ENCODE results near the gene RSPH6A. TPM values are rescaled to one million over a fixed set of nuclear protein-coding genes. Genes with fewer than 3 reads are reported as not detected.

RSPH6A gene
- total RNA-seq, 1 donor from 2014 or later = 0.48 TPM

GRCh38 chr19:45821570-45821969 is 6.5 kb upstream of the RSPH6A start:
- TF ChIP-seq CTCF (IDR thresholded peaks at IDR 0.05; ENCODE audit: unreplicated experiment) = no peak
- Mint-ChIP-seq H3K9me3 (ENCODE audit: low read depth) (no peaks in the 10 kb centered on the region), H3K27ac (no peak overlapping the region), H3K4me3 (ENCODE audit: low read depth) (no peak overlapping the region), H3K4me1 (ENCODE audit: low read depth) (peaks cover 2% of the 10 kb centered on the region), H3K27me3 (no peaks in the 10 kb centered on the region), H3K36me3 (ENCODE audit: insufficient read depth) (peaks cover 8% of the 10 kb centered on the region)
- no peak for DNase-seq (ENCODE audit: low spot score, unreplicated experiment)

- H3K27ac Mint-ChIP-seq = no peak overlapping the region
- peaks cover 8% of the 10 kb centered on the region for H3K36me3 Mint-ChIP-seq (ENCODE audit: insufficient read depth)
- DNase-seq (ENCODE audit: low spot score, unreplicated experiment) = no peak
- no peaks in the 10 kb centered on the region for H3K9me3 Mint-ChIP-seq (ENCODE audit: low read depth)
- H3K4me1 Mint-ChIP-seq (ENCODE audit: low read depth) = peaks cover 2% of the 10 kb centered on the region
- no peaks in the 10 kb centered on the region for H3K27me3 Mint-ChIP-seq
- H3K4me3 Mint-ChIP-seq (ENCODE audit: low read depth) = no peak overlapping the region
- TF ChIP-seq CTCF (IDR thresholded peaks at IDR 0.05; ENCODE audit: unreplicated experiment) = no peak
Observed at GRCh38 chr19:45821103-45821521, 6.0 kb upstream of the RSPH6A start.

GRCh38 chr19:45820413-45821102 is 5.5 kb upstream of the RSPH6A start:
- peaks cover 2% of the 10 kb centered on the region for H3K4me1 Mint-ChIP-seq (ENCODE audit: low read depth)
- no peak for DNase-seq (ENCODE audit: low spot score, unreplicated experiment)
- no peak overlapping the region for H3K4me3 Mint-ChIP-seq (ENCODE audit: low read depth)
- H3K27ac Mint-ChIP-seq = no peak overlapping the region
- no peaks in the 10 kb centered on the region for H3K9me3 Mint-ChIP-seq (ENCODE audit: low read depth)
- no peak for TF ChIP-seq CTCF (IDR thresholded peaks at IDR 0.05; ENCODE audit: unreplicated experiment)
- no peaks in the 10 kb centered on the region for H3K27me3 Mint-ChIP-seq
- peaks cover 6% of the 10 kb centered on the region for H3K36me3 Mint-ChIP-seq (ENCODE audit: insufficient read depth)

- H3K9me3 Mint-ChIP-seq (ENCODE audit: low read depth) = no peaks in the 10 kb centered on the region
- no peak for DNase-seq (ENCODE audit: low spot score, unreplicated experiment)
- H3K4me3 Mint-ChIP-seq (ENCODE audit: low read depth) = no peak overlapping the region
- H3K27ac Mint-ChIP-seq = no peak overlapping the region
- peaks cover 2% of the 10 kb centered on the region for H3K4me1 Mint-ChIP-seq (ENCODE audit: low read depth)
- TF ChIP-seq CTCF (IDR thresholded peaks at IDR 0.05; ENCODE audit: unreplicated experiment) = no peak
- no peaks in the 10 kb centered on the region for H3K27me3 Mint-ChIP-seq
- H3K36me3 Mint-ChIP-seq (ENCODE audit: insufficient read depth) = peaks cover 6% of the 10 kb centered on the region
Observed at GRCh38 chr19:45819769-45820168, 4.7 kb upstream of the RSPH6A start.

- TF ChIP-seq CTCF (IDR thresholded peaks at IDR 0.05; ENCODE audit: unreplicated experiment) = no peak
- Mint-ChIP-seq H3K4me3 (ENCODE audit: low read depth) (no peak overlapping the region), H3K36me3 (ENCODE audit: insufficient read depth) (peaks cover 3% of the 10 kb centered on the region), H3K27me3 (peaks cover 3% of the 10 kb centered on the region), H3K27ac (no peak overlapping the region), H3K4me1 (ENCODE audit: low read depth) (peaks cover 2% of the 10 kb centered on the region), H3K9me3 (ENCODE audit: low read depth) (no peaks in the 10 kb centered on the region)
- no peak for DNase-seq (ENCODE audit: low spot score, unreplicated experiment)
Observed at GRCh38 chr19:45817725-45818301, 2.7 kb upstream of the RSPH6A start.

Data from progenitor cell of endocrine pancreas (in vitro differentiated cells).